Measurements from ENCODE around the gene GGN.

The GGN gene

GRCh38 chr19:38358071-38358470 is 29.8 kb downstream of the GGN start:
- TF ChIP-seq CTCF (IDR thresholded peaks at IDR 0.05; ENCODE audit: control extremely low read depth, extremely low read depth, low read depth, missing control alignments): no peak
- no peak for DNase-seq (ENCODE audit: extremely low spot score)
- POLR2A ChIA-PET: no interaction called here
- CTCF ChIA-PET: interaction anchor here (0.9 to 1.3 kb wide), 4 partner anchors 11 to 114 kb away, joined by 3 to 4 read pairs (median 3); no protein-coding TSS in a partner anchor

- DNase-seq (ENCODE audit: extremely low spot score): no peak
- CTCF ChIA-PET: no interaction called here
- no peak for TF ChIP-seq CTCF (IDR thresholded peaks at IDR 0.05; ENCODE audit: control extremely low read depth, extremely low read depth, low read depth, missing control alignments)
- POLR2A ChIA-PET: no interaction called here
Measured at GRCh38 chr19:38355728-38356725, 31.8 kb downstream of the GGN start.

GRCh38 chr19:38352611-38353010 is 35.2 kb downstream of the GGN start:
- CTCF ChIA-PET: interaction anchor here (1.2 to 1.5 kb wide), 2 partner anchors 14 to 107 kb away, joined by 3 to 4 read pairs; no protein-coding TSS in a partner anchor
- POLR2A ChIA-PET: no interaction called here
- no peak for TF ChIP-seq CTCF (IDR thresholded peaks at IDR 0.05; ENCODE audit: control extremely low read depth, extremely low read depth, low read depth, missing control alignments)
- DNase-seq (ENCODE audit: extremely low spot score): no peak

- DNase-seq (ENCODE audit: extremely low spot score): no peak
- TF ChIP-seq CTCF (IDR thresholded peaks at IDR 0.05; ENCODE audit: control extremely low read depth, extremely low read depth, low read depth, missing control alignments): no peak
- ChIA-PET CTCF (interaction anchor here (1.2 to 1.5 kb wide), 2 partner anchors 13 to 107 kb away, joined by 3 to 4 read pairs; no protein-coding TSS in a partner anchor), POLR2A (no interaction called here)
Measured at GRCh38 chr19:38351865-38352395, 35.9 kb downstream of the GGN start.

- no peak for DNase-seq (ENCODE audit: extremely low spot score)
Measured at GRCh38 chr19:38350883-38351282, 37.0 kb downstream of the GGN start.

More at GRCh38 chr19:38350883-38351282, 37.0 kb downstream of the GGN start:
- no peak for TF ChIP-seq CTCF (IDR thresholded peaks at IDR 0.05; ENCODE audit: control extremely low read depth, extremely low read depth, low read depth, missing control alignments)
- ChIA-PET CTCF (interaction anchor here (1.3 kb wide), 1 partner anchor 15 kb away, joined by 4 read pairs; the partner anchor contains the start of gene CATSPERG), POLR2A (no interaction called here)

Measured in GM10248 (cell line).